Fibroblast of mammary gland (primary cell): ENCODE results near the gene HDGFL3.
"Not testable (repeated sequence)": the region's sequence is repeated elsewhere in the genome, so short reads cannot be mapped to it uniquely, and the experiment has no call there.

Source experiments
- DNase-seq: peaks from one replicate; pipeline ENCODE4 v3.0.0-alpha.2; 2010; ENCODE audit warnings: low read depth
- H3K4me3 ChIP-seq: 2 replicates; pipeline ENCODE4 v1.5.1; 2011; ENCODE audit warnings: low read depth, mild to moderate bottlenecking, low read length, moderate library complexity; ENCODE audit not compliant: control insufficient read depth
- TF ChIP-seq, protein P1 (sequence below): conservative IDR thresholded peaks from 2 replicates; pipeline ENCODE4 v1.5.1; 2011; ENCODE audit warnings: low read depth, low read length, inconsistent platforms; ENCODE audit not compliant: control insufficient read depth, insufficient read depth

Gene HDGFL3

DNA sequence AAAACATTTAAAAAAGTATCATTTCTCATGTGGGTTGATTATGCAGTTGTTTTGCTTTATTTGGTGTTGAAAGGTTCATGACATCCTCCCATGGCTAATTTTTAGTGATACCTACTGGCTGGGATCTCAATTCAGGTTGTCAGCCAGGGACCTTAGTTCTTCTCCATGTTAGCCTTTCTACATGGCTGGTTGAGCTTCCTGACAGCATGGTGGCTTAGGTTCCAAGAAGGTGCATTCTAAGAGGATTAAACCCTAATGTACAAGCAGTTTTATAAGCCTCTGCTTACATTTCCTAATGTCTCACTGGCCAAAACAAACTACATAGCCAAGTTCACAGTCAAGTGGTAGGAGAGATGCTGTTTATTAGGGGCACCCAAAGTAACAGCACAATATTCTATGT is 109.5 kb downstream of the HDGFL3 start:
- no peak for DNase-seq
- no peak overlapping the region for H3K4me3 ChIP-seq
- TF ChIP-seq, protein P1, sequence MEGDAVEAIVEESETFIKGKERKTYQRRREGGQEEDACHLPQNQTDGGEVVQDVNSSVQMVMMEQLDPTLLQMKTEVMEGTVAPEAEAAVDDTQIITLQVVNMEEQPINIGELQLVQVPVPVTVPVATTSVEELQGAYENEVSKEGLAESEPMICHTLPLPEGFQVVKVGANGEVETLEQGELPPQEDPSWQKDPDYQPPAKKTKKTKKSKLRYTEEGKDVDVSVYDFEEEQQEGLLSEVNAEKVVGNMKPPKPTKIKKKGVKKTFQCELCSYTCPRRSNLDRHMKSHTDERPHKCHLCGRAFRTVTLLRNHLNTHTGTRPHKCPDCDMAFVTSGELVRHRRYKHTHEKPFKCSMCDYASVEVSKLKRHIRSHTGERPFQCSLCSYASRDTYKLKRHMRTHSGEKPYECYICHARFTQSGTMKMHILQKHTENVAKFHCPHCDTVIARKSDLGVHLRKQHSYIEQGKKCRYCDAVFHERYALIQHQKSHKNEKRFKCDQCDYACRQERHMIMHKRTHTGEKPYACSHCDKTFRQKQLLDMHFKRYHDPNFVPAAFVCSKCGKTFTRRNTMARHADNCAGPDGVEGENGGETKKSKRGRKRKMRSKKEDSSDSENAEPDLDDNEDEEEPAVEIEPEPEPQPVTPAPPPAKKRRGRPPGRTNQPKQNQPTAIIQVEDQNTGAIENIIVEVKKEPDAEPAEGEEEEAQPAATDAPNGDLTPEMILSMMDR, result no peak

DNA sequence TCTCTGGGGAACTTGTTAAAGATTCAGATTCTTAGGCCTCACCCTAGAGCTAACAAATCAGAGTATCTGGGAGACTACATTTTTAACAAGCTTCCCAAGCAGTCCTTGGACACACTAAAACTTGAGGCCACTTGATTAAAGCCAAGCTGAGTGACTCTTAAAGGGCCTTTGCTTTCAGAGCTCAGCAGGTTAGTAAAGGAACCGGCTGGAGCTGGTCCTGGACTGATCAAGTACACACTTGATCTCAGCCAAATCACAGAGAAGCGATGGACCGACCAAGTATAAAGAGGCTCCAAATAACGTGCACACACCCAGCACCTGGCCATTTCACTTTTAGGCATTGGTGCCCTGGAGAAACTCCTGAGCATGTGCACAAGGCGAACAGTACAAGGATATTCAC is 113.0 kb downstream of the HDGFL3 start:
- no peak for DNase-seq
- TF ChIP-seq, protein P1, result no peak
- H3K4me3 ChIP-seq, result no peak overlapping the region

DNA sequence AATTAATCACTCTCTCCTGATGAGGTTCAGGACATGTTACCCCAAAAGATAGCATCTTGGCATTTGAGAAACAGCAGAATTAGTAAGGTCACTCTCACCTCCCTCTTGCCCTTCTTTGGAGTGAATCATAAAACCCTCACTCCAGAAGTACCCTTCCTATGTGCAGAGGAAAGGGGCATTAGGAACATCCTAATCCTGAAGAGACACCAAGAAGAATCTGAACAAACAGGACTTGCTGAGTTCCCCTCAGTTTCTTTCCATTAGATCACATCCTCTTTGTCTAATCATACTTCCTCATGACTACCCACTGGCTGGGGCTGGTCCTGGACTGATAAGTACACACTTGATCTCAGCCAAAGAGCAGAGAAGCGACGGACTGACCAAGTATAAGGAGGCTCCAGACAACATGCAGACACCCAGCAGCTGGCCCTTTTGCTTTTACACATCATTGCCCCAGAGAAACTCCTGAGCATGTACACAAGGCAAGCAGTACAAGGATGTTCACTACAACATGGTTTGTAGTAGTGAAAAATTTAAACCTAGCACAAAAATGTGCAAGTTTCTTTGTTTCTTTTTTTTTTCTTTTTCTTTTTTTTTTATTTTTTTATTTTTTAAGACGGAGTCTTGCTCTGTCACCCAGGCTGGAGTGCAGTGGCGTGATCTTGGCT is 115.2 kb downstream of the HDGFL3 start:
- TF ChIP-seq, protein P1, result no peak
- no peak overlapping the region for H3K4me3 ChIP-seq
- DNase-seq, result peak; percentile 9

DNA sequence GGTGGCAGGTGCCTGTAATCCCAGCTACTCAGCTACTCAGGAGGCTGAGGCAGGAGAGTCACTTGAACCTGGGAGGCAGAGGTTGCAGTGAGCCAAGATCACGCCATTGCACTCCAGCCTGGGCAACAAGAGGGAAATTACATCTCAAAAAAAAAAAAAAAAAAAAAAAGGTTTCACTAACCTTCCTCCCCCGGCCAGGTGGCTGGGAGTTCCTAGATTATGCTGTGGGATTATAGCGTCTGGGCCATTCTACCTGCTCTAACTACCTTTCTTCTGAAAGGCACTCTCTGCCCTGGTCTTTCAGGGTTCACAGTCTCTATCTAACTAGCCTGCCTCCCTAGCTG is 115.7 kb downstream of the HDGFL3 start:
- DNase-seq, H3K4me3 ChIP-seq: not testable (repeated sequence)

DNA sequence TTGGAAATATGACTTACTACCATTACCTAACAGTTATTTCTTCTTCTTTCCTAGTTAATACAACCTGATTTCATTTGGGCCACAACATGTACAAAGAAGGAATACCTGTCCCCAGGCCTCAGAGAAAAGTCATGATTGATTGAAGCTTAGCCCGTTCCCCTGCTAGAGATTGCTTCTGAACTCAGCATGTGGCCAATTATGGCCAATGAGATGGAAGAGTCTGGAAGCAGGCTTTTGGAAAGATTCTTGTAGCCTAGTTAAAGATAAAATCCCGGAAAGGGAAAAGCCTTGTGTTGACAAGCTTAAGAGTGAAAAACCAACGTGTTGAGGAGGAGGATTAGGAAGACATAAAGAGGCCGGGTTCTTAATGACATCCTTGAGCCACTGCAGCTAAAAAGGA is 117.2 kb downstream of the HDGFL3 start:
- no peak for DNase-seq
- no peak overlapping the region for H3K4me3 ChIP-seq
- TF ChIP-seq, protein P1, result no peak

DNA sequence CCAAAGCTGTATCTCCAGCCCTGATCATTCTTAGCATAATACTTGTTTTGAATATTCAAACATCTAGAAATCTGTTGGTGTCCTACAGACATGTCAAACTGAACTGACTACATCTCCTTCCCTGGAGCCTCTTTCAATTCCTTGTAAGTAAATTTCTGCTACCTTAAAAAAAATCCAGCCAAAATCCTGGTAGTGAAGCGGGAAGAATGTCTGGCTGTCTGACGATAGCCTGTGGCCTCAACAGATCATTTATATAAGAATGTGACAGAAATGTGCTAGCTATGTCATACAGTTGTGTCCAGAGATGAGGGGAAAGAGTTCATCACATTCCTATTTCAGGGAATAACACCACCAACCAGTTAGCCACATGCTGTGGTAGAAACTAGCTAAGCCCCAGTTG is 118.7 kb downstream of the HDGFL3 start:
- no peak for DNase-seq
- no peak overlapping the region for H3K4me3 ChIP-seq
- TF ChIP-seq, protein P1, result no peak

DNA sequence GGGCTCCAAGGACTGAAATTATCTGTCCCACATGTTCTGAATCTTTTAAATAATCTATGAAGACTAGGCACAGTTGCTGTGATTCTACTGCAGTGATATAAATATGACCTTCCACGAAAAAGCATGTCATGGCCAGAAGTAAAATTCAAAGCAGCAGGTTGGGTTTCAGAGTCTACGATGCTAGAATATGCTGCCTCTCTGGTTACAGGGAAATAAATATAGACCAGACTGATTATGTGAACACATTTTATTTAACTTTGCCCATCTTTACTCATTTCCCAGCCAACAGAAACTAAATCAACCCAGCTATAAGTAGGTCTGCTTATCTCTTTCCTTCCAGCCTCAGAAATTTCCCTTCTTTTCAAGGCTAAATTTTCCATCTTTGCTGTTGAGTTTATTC is 120.0 kb downstream of the HDGFL3 start:
- TF ChIP-seq, protein P1, result no peak
- no peak overlapping the region for H3K4me3 ChIP-seq
- DNase-seq, result no peak

DNA sequence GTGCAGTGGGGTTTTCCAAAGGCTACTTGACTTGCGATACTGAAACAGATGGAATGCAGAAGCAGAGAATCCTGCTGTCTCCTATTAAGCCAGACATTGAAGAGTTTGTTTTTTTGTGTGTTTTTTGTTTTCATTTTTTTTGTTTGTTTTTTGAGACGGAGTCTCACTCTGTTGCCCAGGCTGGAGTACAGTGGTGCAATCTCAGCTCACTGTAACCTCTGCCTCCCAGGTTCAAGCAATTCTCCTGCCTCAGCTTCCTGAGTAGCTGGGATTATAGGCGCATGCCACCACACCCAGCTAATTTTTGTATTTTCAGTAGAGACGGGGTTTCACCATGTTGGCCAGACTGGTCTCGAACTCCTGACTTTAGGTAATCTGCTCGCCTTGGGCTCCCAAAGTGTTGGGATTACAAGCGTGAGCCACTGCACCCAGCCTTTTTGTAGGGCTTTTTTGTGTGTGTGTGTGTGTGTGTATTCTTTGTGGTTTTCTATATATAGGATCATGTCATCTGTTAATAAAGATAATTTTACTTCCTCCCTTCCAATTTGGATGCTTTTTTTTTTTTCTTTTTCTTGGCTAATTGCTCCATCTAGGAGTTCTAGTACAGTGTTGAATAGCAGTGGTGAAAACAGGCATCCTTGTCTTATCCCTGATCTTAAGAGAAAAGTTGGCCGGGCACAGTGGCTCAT is 121.6 kb downstream of the HDGFL3 start:
- DNase-seq, H3K4me3 ChIP-seq: not testable (repeated sequence)
